ENCODE results near the gene RPS2.

DNA sequence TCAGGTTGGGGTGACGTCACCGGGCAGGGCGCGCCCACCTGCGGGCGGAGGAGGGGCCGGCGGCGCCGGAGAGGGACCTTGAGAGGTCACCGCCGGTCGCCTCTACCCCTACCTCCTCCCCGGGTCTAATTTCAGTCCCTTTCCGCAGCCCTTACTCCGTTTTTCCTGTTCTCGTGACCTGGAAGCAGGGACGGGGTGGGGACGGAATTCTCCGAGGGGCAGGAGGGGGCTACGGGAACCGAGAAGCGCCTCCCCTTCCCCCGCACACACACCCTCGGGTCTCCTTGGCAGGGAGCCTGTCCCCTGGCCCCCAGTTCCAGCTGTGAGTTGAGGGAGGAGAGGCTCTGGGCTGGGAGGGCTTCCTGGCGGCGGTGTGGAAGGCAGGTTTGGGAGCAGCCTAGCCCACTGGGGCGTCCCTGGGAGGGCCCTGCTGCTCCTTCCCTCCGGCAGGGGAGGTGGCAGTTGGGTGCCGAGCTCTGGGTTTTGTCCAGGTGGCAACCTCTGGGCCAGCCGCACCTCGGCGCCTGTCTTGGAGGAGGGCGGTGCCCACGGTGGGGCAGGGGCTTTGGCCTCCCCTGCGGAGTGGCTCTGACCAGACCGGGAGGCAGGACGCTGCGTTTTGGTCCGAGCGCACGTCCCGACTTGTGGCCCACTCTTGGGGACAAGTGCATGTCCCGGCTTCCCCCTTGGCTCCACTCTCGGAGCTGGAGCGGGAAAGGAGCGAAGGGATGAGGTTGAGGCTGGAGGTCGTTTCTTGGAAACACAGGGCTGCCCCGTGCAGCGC, 25.9 kb upstream of the RPS2 start:
- TF ChIP-seq CTCF (IDR thresholded peaks at IDR 0.05) (no peak), EP300 (IDR thresholded peaks at IDR 0.05) (no peak), POLR2A (IDR thresholded peaks at IDR 0.05) (no peak), POLR2AphosphoS5 (IDR thresholded peaks at IDR 0.05) (no peak)
